ENCODE data around the gene ORAI2. TPM values are rescaled to one million over a fixed set of nuclear protein-coding genes. Genes with fewer than 3 reads are reported as not detected.

ORAI2 gene
- total RNA-seq, 1 donor, result 40.6 TPM

- TF ChIP-seq CTCF (IDR thresholded peaks at IDR 0.05; ENCODE audit: insufficient read depth, low read depth, low read length), result no peak
- DNase-seq (ENCODE audit: low read depth), result no peak
- no peak overlapping the region for H3K4me3 ChIP-seq (ENCODE audit: low read depth, low read length)
Measured at GRCh38 chr7:102468478-102469350, 35.3 kb downstream of the ORAI2 start.

- no peak for TF ChIP-seq CTCF (IDR thresholded peaks at IDR 0.05; ENCODE audit: insufficient read depth, low read depth, low read length)
- H3K4me3 ChIP-seq (ENCODE audit: low read depth, low read length), result no peak overlapping the region
- DNase-seq (ENCODE audit: low read depth), result no peak
Measured at GRCh38 chr7:102469351-102469971, 36.1 kb downstream of the ORAI2 start.

DNA sequence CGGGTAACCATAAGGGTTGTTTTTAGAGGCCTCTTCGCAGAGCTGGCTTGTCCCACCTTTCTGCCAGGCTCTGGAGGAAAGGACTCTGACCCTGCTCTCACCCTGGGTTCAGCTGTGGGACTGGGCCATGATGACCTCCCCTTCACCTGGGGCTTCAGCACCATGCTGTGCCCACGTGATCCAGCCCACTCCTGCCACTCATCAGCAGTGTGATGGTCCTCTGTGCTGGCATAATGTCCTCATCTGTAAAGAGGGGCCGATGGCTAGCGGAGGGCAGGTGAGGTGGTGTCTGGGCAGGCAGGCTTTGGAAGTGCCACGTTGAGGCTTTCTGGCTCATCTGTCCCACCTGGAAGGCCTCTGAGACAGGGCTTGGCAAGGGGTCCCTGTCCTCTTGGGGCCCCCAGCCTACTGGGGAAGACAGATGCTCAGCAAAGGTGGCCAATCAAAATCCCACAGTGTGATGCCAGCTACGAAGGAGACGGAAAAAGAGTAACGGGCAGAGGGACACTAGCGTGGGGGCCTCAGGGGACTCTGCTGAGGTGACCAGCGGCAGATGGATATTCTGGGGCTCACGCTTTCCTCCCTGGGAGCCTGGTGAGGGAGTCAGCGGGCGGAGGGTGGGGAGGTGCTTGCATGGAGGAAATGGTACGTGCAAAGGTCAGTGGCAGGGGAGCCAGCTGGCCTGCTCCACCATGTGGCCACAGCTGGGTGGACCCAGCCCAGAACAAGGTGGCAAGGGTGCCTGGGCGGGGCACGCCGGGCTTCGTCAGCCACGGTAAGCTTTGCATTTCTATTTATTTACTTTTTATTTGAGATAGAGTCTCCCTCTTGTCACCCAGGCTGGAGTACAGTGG lies 36.8 kb downstream of the ORAI2 start:
- no peak overlapping the region for H3K4me3 ChIP-seq (ENCODE audit: low read depth, low read length)
- DNase-seq (ENCODE audit: low read depth), result no peak
- no peak for TF ChIP-seq CTCF (IDR thresholded peaks at IDR 0.05; ENCODE audit: insufficient read depth, low read depth, low read length)

DNA sequence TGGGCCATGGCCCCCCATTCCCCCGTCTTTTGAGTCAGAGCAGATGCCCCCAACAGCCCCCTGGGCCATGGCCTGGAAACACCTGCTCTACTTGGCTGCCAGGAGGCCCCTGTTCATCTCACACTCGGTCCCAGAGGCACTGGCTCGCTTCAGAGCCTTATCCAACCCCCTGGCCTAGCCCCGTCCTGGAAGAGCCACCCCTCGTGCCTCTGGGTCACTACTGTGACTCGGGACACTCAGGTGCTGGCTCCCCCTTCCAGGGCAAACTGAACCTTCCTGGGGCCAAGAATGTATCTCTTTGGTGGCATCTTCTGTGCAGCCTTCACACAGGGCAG lies 38.4 kb downstream of the ORAI2 start:
- TF ChIP-seq CTCF (IDR thresholded peaks at IDR 0.05; ENCODE audit: insufficient read depth, low read depth, low read length), result no peak
- DNase-seq (ENCODE audit: low read depth), result no peak
- no peak overlapping the region for H3K4me3 ChIP-seq (ENCODE audit: low read depth, low read length)

GRCh38 chr7:102472126-102473041 lies 39.0 kb downstream of the ORAI2 start:
- DNase-seq (ENCODE audit: low read depth), result no peak
- no peak for TF ChIP-seq CTCF (IDR thresholded peaks at IDR 0.05; ENCODE audit: insufficient read depth, low read depth, low read length)
- no peak overlapping the region for H3K4me3 ChIP-seq (ENCODE audit: low read depth, low read length)
